Mammary epithelial cell (primary cell): ENCODE results near the gene SSU72.

ENCODE experiments used
- CTCF ChIP-seq, 2 donors: IDR thresholded peaks in 1 of 2; conservative IDR thresholded peaks in 1 of 2; 2 replicates each; pipeline ENCODE4 v1.5.1; 2011 to 2012; ENCODE audit warnings: inconsistent platforms in 2 of 2, low read length in 2 of 2, mild to moderate bottlenecking in 2 of 2, control low read depth in 1 of 2, low read depth in 1 of 2; ENCODE audit not compliant: insufficient read depth in 1 of 2; ENCODE audit errors: extremely low read depth in 1 of 2
- EZH2 ChIP-seq: IDR thresholded peaks from 2 replicates; pipeline ENCODE4 v1.6.1; 2012; ENCODE audit warnings: low read length, inconsistent platforms, borderline replicate concordance

- no peak for TF ChIP-seq CTCF (conservative IDR thresholded peaks at IDR 0.05 in 1 of 2, IDR thresholded peaks at IDR 0.05 in 1 of 2; ENCODE audit: extremely low read depth in 1 of 2, insufficient read depth in 1 of 2, low read depth in 1 of 2, low read length in 2 of 2)
- TF ChIP-seq EZH2: no peak
Observed at GRCh38 chr1:1604374-1605033, 29.8 kb upstream of the SSU72 start.
